IPS-18c (cell line): ENCODE measurements around the gene MGST2.

ENCODE experiments used
- H3K4me3 ChIP-seq: 2 replicates; pipeline ENCODE4 v1.7.0; 2013; ENCODE audit warnings: low read depth, mild to moderate bottlenecking, low read length, moderate library complexity; ENCODE audit not compliant: insufficient read depth
- H3K9me3 ChIP-seq: one replicate; pipeline ENCODE4 v1.6.1; 2013; ENCODE audit warnings: mild to moderate bottlenecking, low read length, moderate library complexity; ENCODE audit not compliant: control insufficient read depth, insufficient read depth

The MGST2 gene

DNA sequence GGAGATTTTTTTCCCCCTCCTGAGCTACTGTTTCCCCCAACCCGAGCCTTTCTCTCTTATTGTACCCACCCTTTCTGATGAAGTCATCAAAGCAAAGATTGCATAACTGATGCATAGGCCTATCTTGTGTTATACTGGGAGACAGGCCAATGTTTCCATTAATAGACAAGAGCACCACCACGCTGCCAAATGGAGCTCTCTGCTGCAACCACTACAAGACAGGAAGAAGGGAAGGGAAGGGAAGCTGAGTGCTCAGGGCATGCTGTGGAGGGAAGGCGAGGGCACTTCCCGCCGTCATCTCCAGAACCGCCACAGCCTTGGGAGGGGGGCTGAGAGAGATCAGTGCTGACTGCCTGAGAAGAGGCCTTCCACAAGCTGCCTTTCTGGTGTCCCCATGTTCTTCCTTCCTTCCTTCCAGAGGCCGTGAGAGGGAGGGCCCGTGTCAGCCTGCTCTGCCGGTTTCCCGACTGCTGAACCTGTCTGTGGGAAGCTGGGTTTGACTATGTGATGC lies 75.0 kb downstream of the MGST2 start:
- no peak overlapping the region for H3K4me3 ChIP-seq
- no peaks in the 10 kb centered on the region for H3K9me3 ChIP-seq

DNA sequence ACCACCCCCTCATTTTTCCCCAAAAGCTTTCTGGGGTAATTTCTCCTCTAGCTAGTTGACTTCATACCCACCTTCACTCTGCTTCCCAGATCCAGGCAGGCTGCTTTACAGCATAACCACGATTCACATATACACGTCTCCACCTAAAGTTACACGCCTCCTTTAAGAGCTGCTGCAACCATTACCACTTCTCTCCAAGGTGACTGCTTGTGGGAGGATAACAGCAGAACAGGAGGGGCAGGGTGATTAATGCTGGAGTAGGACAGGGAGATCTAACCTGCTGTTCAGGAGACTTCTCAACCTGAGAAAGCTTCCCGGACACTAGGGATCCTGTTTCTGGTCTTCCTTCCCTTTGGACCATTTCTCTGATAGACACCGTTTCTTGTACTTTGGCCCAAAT lies 77.4 kb downstream of the MGST2 start:
- H3K9me3 ChIP-seq: no peaks in the 10 kb centered on the region

DNA sequence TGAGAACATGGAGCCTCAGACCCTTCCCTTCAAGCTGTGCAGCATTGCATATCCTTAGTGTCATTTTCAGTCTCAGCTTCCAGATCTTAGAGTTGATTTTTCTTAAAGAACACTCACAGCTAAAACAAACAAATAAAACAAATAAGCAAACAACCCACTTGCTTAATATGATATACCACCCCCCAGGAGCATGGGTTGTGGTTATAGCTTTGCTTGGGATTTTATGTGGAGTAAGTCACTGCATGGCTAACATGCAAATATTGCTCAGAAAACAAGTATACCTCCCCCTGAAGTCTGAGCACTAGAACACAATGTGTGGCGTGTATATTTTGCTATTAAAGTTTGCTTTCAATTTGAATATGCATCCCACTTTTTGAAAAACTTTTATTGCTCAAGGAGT lies 78.6 kb downstream of the MGST2 start:
- Histone ChIP-seq H3K9me3 (no peaks in the 10 kb centered on the region), H3K4me3 (no peak overlapping the region)

More for the DNA sequence above, 77.4 kb downstream of the MGST2 start:
- H3K4me3 ChIP-seq: no peak overlapping the region

DNA sequence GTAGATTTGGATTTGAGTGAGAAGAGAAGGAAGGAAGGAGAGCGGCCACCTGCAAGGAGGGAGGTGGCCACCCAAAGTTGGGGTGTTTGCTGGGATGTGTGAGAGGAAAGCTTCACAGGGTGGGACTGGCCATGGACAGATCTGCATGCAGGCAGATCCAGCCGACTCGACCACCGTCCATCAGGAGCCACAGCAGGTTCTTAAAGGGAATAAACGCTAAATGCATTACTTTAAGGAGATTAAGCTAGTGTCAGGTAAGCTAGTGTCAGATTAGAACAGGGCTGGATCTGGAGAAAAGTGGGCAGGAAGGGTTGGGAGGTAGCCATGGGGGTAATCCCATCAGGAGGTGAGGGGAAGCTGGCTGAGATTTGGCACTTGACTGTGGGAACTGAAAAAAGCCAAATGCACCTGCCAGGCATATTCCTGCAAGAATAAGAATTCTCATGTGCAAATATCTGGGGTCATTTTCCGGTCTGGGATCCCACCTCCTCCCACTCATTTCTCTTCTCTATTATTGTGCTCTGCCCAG lies 79.6 kb downstream of the MGST2 start:
- H3K9me3 ChIP-seq: no peaks in the 10 kb centered on the region
- no peak overlapping the region for H3K4me3 ChIP-seq

DNA sequence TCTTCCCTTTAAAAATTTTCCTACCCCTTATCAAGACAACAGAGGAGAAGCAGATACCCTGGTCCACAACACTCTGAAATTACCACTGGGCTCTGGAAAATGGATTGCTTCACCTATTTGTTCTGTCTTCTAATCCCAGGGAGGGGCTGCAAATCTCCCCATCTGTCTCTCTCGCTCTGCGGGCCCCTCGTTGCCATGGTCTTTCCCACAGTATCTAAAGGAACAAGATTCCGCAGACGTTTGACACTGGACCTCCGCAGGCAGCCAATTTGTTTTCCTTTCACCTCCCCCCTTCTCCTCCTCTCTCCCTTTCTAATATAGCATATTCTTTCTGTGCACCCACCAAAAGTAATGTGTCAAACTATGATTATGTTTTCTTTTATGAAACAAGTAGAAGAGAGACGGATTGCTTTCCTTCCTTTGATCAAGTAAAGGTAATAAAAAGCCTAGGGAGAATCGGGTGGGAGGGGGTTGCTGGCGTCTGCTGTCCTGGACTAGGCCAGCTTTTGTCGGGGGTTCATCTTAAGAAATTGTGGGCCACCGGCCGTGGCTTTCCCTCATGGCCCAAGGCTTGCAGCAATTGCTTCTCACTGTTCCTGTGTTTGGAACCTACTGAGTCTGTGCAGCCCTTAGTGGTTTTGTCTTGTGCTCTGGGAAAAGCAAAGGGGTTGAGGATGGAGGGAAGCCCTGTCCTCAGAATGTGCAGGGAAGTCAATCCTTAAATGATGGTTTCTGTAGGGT lies 81.0 kb downstream of the MGST2 start:
- H3K4me3 ChIP-seq: no peak overlapping the region

DNA sequence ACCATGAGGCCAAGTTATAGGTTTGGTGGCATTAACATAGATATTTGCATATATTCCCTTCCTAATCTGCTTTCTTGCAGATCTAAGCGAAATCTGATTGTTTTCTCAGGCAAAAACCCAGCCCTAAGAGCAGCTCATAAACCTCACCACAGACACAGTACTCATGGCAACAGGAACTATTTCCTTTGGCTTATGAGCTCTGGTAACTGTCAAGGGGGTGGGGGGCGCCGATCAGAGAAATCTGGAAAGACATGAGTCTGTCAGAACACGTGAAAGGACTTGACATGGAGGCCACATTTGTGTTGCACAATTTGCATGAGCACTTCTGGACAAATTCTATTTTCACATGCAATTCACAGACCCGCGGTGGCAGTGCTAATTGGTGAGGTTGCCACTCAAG lies 83.7 kb downstream of the MGST2 start:
- Histone ChIP-seq H3K9me3 (no peaks in the 10 kb centered on the region), H3K4me3 (no peak overlapping the region)

More for the DNA sequence above, 81.0 kb downstream of the MGST2 start:
- H3K9me3 ChIP-seq: no peaks in the 10 kb centered on the region

DNA sequence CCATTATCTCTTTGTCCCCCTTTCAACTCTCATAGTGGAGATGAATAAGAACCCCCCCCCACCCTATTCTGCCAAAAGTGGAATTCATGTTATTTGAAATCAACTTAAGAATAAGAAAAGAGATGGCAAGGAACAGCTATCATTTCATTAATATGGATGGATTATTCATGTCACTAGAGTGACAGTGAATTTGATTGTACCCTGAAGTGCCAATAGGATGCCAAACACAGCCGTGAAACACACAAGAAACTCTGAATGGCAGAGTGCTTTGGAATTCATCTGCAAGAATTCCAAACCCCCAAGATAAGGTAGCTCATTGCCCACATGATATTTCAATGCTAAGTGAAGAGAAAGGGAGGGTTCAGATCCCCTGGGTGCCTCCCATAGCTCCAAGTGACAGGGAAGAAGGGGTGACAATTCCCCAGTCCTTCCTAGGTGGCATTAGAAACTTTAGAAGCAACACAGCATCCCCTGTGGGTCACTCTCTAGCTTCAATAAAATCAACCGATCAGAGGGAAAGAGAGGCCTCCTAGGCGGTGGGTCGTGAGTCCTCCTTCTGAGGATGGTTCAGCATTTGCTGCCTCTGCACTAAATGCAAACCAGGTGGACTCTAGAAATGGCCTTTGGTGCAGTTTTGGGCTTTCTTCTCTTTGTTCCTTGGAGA lies 84.3 kb downstream of the MGST2 start:
- H3K9me3 ChIP-seq: no peaks in the 10 kb centered on the region
- H3K4me3 ChIP-seq: no peak overlapping the region

DNA sequence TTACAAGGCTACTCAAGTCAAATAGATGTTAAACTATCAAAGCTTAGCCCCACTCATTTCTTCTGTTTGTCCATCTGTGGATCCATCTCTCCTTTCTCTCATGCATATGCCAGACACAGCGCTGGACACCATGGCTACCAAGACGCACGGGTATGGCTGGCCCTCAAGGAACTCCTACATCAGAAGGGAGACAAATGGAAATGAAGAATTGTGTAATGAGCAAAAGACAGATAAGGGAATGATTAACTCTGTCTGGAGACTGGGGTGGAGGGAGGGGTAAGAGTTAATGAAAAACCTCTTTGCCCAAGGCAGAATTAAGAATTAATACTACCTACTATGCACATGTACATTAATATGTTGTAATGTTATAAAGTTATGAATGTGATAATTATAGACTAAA lies 88.1 kb downstream of the MGST2 start:
- no peaks in the 10 kb centered on the region for H3K9me3 ChIP-seq
- H3K4me3 ChIP-seq: no peak overlapping the region
